Measurements from ENCODE around the gene EXOG.
A peak's percentile ranks its signal among the peaks of the same experiment; 100 is the strongest.

The EXOG gene

GRCh38 chr3:38524141-38524739 lies 28.1 kb downstream of the EXOG start:
- no peak overlapping the region for H3K4me2 ChIP-seq (ENCODE audit: low read length)
- peaks cover 49% of the 10 kb centered on the region for H3K36me3 ChIP-seq (ENCODE audit: insufficient read depth, low read length)
- no peak overlapping the region for H3K27ac ChIP-seq (ENCODE audit: low read depth, low read length, poor library complexity, severe bottlenecking)
- H2AFZ ChIP-seq (ENCODE audit: low read length) = no peak overlapping the region
- no peaks in the 10 kb centered on the region for H3K27me3 ChIP-seq (ENCODE audit: insufficient read depth, low read length)
- no peaks in the 10 kb centered on the region for H3K79me2 ChIP-seq (ENCODE audit: insufficient read depth, low read length)
- TF ChIP-seq CTCF (IDR thresholded peaks at IDR 0.05; ENCODE audit: low read length) (no peak), EZH2 (IDR thresholded peaks at IDR 0.05; ENCODE audit: borderline replicate concordance, low read length) (no peak)
- no peak overlapping the region for H3K4me3 ChIP-seq (ENCODE audit: low read depth, low read length, poor library complexity, severe bottlenecking)
- no peaks in the 10 kb centered on the region for H3F3A ChIP-seq (ENCODE audit: insufficient read depth, low read length)
- H3K9me3 ChIP-seq (ENCODE audit: low read length) = no peaks in the 10 kb centered on the region
- H3K4me1 ChIP-seq (ENCODE audit: insufficient read depth, low read length, severe bottlenecking) = no peaks in the 10 kb centered on the region
- no peak overlapping the region for H3K9ac ChIP-seq (ENCODE audit: low read length)
- H4K20me1 ChIP-seq (ENCODE audit: insufficient read depth, low read length) = no peaks in the 10 kb centered on the region
- H3K9me2 ChIP-seq (ENCODE audit: low read depth, low read length) = no peaks in the 10 kb centered on the region

- Histone ChIP-seq H3K79me2 (ENCODE audit: insufficient read depth, low read length) (no peaks in the 10 kb centered on the region), H3K9me3 (ENCODE audit: low read length) (no peaks in the 10 kb centered on the region), H3K9ac (ENCODE audit: low read length) (no peak overlapping the region), H3K9me2 (ENCODE audit: low read depth, low read length) (no peaks in the 10 kb centered on the region), H3K4me2 (ENCODE audit: low read length) (no peak overlapping the region), H3K36me3 (ENCODE audit: insufficient read depth, low read length) (peaks cover 41% of the 10 kb centered on the region), H3K27me3 (ENCODE audit: insufficient read depth, low read length) (no peaks in the 10 kb centered on the region), H3F3A (ENCODE audit: insufficient read depth, low read length) (no peaks in the 10 kb centered on the region), H4K20me1 (ENCODE audit: insufficient read depth, low read length) (no peaks in the 10 kb centered on the region), H3K4me1 (ENCODE audit: insufficient read depth, low read length, severe bottlenecking) (no peaks in the 10 kb centered on the region), H2AFZ (ENCODE audit: low read length) (no peak overlapping the region), H3K27ac (ENCODE audit: low read depth, low read length, poor library complexity, severe bottlenecking) (no peak overlapping the region), H3K4me3 (ENCODE audit: low read depth, low read length, poor library complexity, severe bottlenecking) (no peak overlapping the region)
- no peak for TF ChIP-seq EZH2 (IDR thresholded peaks at IDR 0.05; ENCODE audit: borderline replicate concordance, low read length)
- TF ChIP-seq CTCF (IDR thresholded peaks at IDR 0.05; ENCODE audit: low read length) = no peak
Observed at GRCh38 chr3:38526792-38527191, 30.7 kb downstream of the EXOG start.

- Histone ChIP-seq H3F3A (ENCODE audit: insufficient read depth, low read length) (no peaks in the 10 kb centered on the region), H2AFZ (ENCODE audit: low read length) (no peak overlapping the region), H3K4me1 (ENCODE audit: insufficient read depth, low read length, severe bottlenecking) (no peaks in the 10 kb centered on the region), H3K79me2 (ENCODE audit: insufficient read depth, low read length) (no peaks in the 10 kb centered on the region), H3K27me3 (ENCODE audit: insufficient read depth, low read length) (no peaks in the 10 kb centered on the region), H3K9me2 (ENCODE audit: low read depth, low read length) (no peaks in the 10 kb centered on the region), H4K20me1 (ENCODE audit: insufficient read depth, low read length) (no peaks in the 10 kb centered on the region), H3K9ac (ENCODE audit: low read length) (no peak overlapping the region), H3K4me2 (ENCODE audit: low read length) (no peak overlapping the region), H3K9me3 (ENCODE audit: low read length) (no peaks in the 10 kb centered on the region), H3K36me3 (ENCODE audit: insufficient read depth, low read length) (peaks cover 35% of the 10 kb centered on the region), H3K27ac (ENCODE audit: low read depth, low read length, poor library complexity, severe bottlenecking) (no peak overlapping the region), H3K4me3 (ENCODE audit: low read depth, low read length, poor library complexity, severe bottlenecking) (no peak overlapping the region)
- peak; percentile 31; the same call in 1 of the 2 replicates for TF ChIP-seq CTCF (IDR thresholded peaks at IDR 0.05; ENCODE audit: low read length)
- TF ChIP-seq EZH2 (IDR thresholded peaks at IDR 0.05; ENCODE audit: borderline replicate concordance, low read length) = no peak
Observed at GRCh38 chr3:38528457-38528856, 32.3 kb downstream of the EXOG start.

All from OCI-LY1 (cell line).